Ovary (tissue), 9 donors: ENCODE results near the gene IFT74. TPM values are rescaled to one million over a fixed set of nuclear protein-coding genes. Genes with fewer than 3 reads are reported as not detected.

Experiments
- DNase-seq, 5 donors: peaks; one replicate each; pipeline ENCODE4 v3.0.0-alpha.2; 2019 to 2020
- H3K27ac ChIP-seq, 2 donors: fragments of 200-600 bp; one replicate each; pipeline versions ENCODE4 v1.5.1 to v1.8.0; 2019 to 2022
- H3K27me3 ChIP-seq: fragments of 200-600 bp; one replicate; pipeline ENCODE4 v1.8.0; 2022
- H3K36me3 ChIP-seq: fragments of 200-600 bp; sonication (generic); one replicate; pipeline ENCODE4 v1.5.1; 2019
- H3K4me1 ChIP-seq: one replicate; pipeline ENCODE4 v1.8.1; 2013; ENCODE audit warnings: mild to moderate bottlenecking, moderate library complexity; ENCODE audit not compliant: insufficient read depth
- H3K4me3 ChIP-seq: fragments of 200-600 bp; sonication (generic); one replicate; pipeline ENCODE4 v1.5.1; 2017
- H3K9me3 ChIP-seq, 2 donors: fragments of 200-600 bp in 1 of 2; sonication (generic) in 1 of 2; one replicate each; pipeline versions ENCODE4 v1.5.1 to v1.8.1; 2013 to 2019; ENCODE audit warnings: mild to moderate bottlenecking in 1 of 2, moderate library complexity in 1 of 2
- CTCF ChIP-seq, 3 donors: fragments of 450-650 bp in 2 of 3; fragments of 200-600 bp in 1 of 3; IDR thresholded peaks; one replicate each; pipeline versions ENCODE4 v1.5.1 to v1.8.0; 2016 to 2022; ENCODE audit warnings: antibody characterized with exemption in 3 of 3, mild to moderate bottlenecking in 1 of 3
- EP300 ChIP-seq: sonication (generic); formaldehyde crosslinking; IDR thresholded peaks from one replicate; pipeline ENCODE4 v1.6.1; 2017; ENCODE audit warnings: antibody characterized with exemption
- POLR2A ChIP-seq: fragments of 450-650 bp; IDR thresholded peaks from one replicate; pipeline ENCODE4 v1.6.1; 2017; ENCODE audit warnings: antibody characterized with exemption, mild to moderate bottlenecking, moderate library complexity
- WGBS, 3 donors: extraction: QIAGEN DNeasy Blood & Tissue Kit in 1 of 3; methylation state at CpG; one replicate each; pipeline versions ENCODE4 v1.1.5 to v1.1.7; 2013 to 2017; 5-methylcytosine and 5-hydroxymethylcytosine counted together
- intact Hi-C, 4 donors: fragments of 100-400 bp; cut with DNase I; formaldehyde crosslinking; loops; one replicate each; pipeline versions ENCODE4 v1.11.0 to v1.15.1; 2022 to 2023
- polyA plus RNA-seq, 2 donors: library from polyadenylated mRNA; stranded (reverse); fragments of 200-250 nt in 1 of 2; fragments of 350-450 nt in 1 of 2; fragmentation: Illumina TruSeq in 1 of 2; extraction: RNeasy Lipid Tissue Mini Kit (QIAGEN cat#74804) in 1 of 2; gene quantifications; one replicate each; pipeline ENCODE4 v1.2.3, GENCODE V29; 2013 to 2014
- total RNA-seq, 7 donors: library from RNA; depleted of rRNA in 2 of 7; stranded (reverse); fragments of >200 nt in 2 of 7; fragmentation: NEBNext Ultra II Directional in 3 of 7; extraction: Animal tissue kit (Norgen Biotek cat#: 25700) in 3 of 7; gene quantifications; one replicate each; pipeline versions ENCODE4 v1.1.0 to v1.2.4, GENCODE V29; 2016 to 2023
- donor health status: DM: no; HTN: no; CAD: no; lungs with moderate emphysema.
- donor health status: DM: no; HTN: no; CAD: no.
- donor health status: Bipolar disorder and iron deficiency.
- donor health status: DM: yes; HTN: yes; CAD: no.
- donor health status: DM: no; HTN: no; CAD: no.
- donor health status: DM: yes; HTN: yes; CAD: no.

The IFT74 gene
- total and polyA plus RNA-seq, 9 donors = 9.2 to 24.6 (median 16.2) TPM

DNA sequence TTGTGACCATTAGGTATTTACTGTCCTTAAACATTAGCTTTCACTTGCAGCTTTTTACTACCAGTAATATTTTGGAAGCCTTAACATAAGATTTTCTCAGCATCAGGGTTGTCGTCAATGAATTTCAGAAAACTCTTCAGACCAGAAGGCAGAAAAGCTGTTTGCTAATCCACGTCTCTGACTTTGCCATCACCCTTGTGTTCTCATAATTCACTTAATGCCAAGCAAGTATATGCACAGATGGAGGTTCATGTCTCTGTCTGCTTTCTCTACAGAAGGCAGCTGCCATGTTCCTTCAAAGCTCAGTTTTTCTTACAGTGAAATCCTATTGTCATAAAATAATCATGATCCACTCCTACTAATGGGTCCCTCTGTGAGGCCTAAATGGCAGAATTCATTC, 87.0 kb downstream of the IFT74 start:
- no peaks in the 10 kb centered on the region for H3K9me3 ChIP-seq
- no peaks in the 10 kb centered on the region for H3K4me1 ChIP-seq
- H3K36me3 ChIP-seq = peaks cover 2% of the 10 kb centered on the region
- H3K27me3 ChIP-seq = no peaks in the 10 kb centered on the region
- no peak overlapping the region for H3K27ac ChIP-seq
- intact Hi-C loops = no loop called here
- no peak for TF ChIP-seq POLR2A
- TF ChIP-seq CTCF (IDR thresholded peaks at IDR 0.05) = no peak
- no peak for TF ChIP-seq EP300
- DNase-seq = no peak
- no peak overlapping the region for H3K4me3 ChIP-seq
- WGBS, 3 donors = 97 to 100% (median 99%) methylated on average over 2 of the region's 2 CpGs

DNA sequence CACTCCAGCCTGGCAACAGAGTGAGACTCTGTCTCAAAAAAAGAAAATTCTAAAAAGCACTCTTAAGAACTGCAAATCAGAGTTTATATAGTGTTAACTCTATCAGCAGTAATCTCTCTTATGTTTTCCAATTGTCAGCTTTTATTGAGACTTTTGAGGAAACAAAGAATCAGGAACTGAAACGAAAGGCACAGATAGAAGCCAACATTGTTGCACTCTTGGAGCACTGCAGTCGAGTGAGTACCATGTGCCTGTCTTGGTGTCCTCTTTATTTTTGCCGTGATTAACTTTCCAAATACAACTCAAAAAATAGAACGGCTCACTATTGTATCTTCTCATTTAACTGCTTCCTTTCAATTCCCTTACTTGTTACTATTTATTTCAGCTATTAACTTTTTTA, 90.9 kb downstream of the IFT74 start:
- DNase-seq = no peak
- Histone ChIP-seq H3K27me3 (no peaks in the 10 kb centered on the region), H3K36me3 (peaks cover 2% of the 10 kb centered on the region), H3K27ac (no peak overlapping the region), H3K4me3 (no peak overlapping the region), H3K4me1 (peaks cover 4% of the 10 kb centered on the region), H3K9me3 (no peaks in the 10 kb centered on the region)
- intact Hi-C loops = no loop called here
- no peak for TF ChIP-seq POLR2A
- TF ChIP-seq EP300 = no peak
- TF ChIP-seq CTCF (IDR thresholded peaks at IDR 0.05) = no peak
- WGBS, 3 donors = 48 to 70% (median 62%) methylated on average over 4 of the region's 4 CpGs

- intact Hi-C loops = no loop called here
- H3K4me3 ChIP-seq = no peak overlapping the region
- 41 to 50% (median 46%) methylated on average over 6 of the region's 6 CpGs for WGBS, 3 donors
- H3K4me1 ChIP-seq = peaks cover 4% of the 10 kb centered on the region
- no peak overlapping the region for H3K27ac ChIP-seq
- H3K36me3 ChIP-seq = no peaks in the 10 kb centered on the region
- no peaks in the 10 kb centered on the region for H3K27me3 ChIP-seq
- TF ChIP-seq CTCF (IDR thresholded peaks at IDR 0.05) (no peak), EP300 (no peak)
- no peaks in the 10 kb centered on the region for H3K9me3 ChIP-seq
- no peak for DNase-seq
Observed at GRCh38 chr9:27053369-27054022, 97.3 kb downstream of the IFT74 start.

DNA sequence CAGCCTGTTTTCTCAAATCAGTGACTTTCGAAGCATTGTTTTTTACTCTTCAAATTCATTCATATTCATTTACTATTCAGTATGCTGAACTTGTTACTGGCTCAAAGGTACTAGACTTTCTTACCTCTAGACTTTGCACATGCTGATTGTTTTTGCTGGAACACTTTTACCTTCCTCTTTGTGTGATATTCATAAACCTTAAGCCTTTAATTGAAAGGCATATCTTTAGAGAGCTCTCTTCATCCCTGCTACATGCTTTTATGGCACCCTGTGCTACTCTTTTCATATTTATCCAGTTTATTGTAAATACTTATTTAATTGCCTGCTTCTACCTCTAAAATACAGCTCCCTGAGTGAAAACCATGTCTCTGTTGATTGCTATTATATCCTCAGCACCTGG, 97.9 kb downstream of the IFT74 start:
- no peaks in the 10 kb centered on the region for H3K27me3 ChIP-seq
- H3K9me3 ChIP-seq = no peaks in the 10 kb centered on the region
- intact Hi-C loops = no loop called here
- DNase-seq = no peak
- H3K27ac ChIP-seq = no peak overlapping the region
- H3K36me3 ChIP-seq = no peaks in the 10 kb centered on the region
- 77 to 89% (median 86%) methylated on average over 1 of the region's 1 CpG for WGBS, 3 donors
- TF ChIP-seq CTCF (IDR thresholded peaks at IDR 0.05) (no peak), EP300 (no peak), POLR2A (no peak)
- peaks cover 1% of the 10 kb centered on the region for H3K4me1 ChIP-seq
- H3K4me3 ChIP-seq = no peak overlapping the region
